OCI-LY3 (cell line): ENCODE data around the gene CCDC28A.

Source experiments
- CTCF ChIP-seq: fragments of 200-600, 300-600 bp; sonication (generic); IDR thresholded peaks from 2 replicates; pipeline ENCODE4 v1.5.1; 2014; ENCODE audit warnings: antibody characterized with exemption, low read length, low read depth
- EZH2phosphoT487 ChIP-seq: fragments of 200-600 bp; shearing (Covaris generic); IDR thresholded peaks from 2 replicates; pipeline ENCODE4 v1.6.1; 2018; ENCODE audit warnings: antibody characterized with exemption, mixed run types, low read depth

GRCh38 chr6:138818496-138819194 is 45.1 kb downstream of the CCDC28A start:
- TF ChIP-seq CTCF (no peak), EZH2phosphoT487 (no peak)
